ENCODE results near the gene ACTR8. TPM values are rescaled to one million over a fixed set of nuclear protein-coding genes. Genes with fewer than 3 reads are reported as not detected.

The ACTR8 gene
- total RNA-seq: 33.2 and 37.2 TPM in 2 replicates

GRCh38 chr3:53881691-53882593 lies at the start of gene ACTR8:
ACTR8 (minus strand) TSS chr3:53882152; CDS start chr3:53882101, 51 bp downstream.

GRCh38 chr3:53891497-53892285 lies 9.7 kb upstream of the ACTR8 start, which contains the start of gene SELENOK:
SELENOK (minus strand) TSS chr3:53891859.

GRCh38 chr3:53846134-53846850 lies 35.7 kb downstream of the ACTR8 start, which contains the start of the genes CHDH and IL17RB:
CHDH (minus strand) TSS chr3:53846419; CDS start chr3:53824008, 22,411 bp downstream.
IL17RB (plus strand) TSS chr3:53846568; CDS start chr3:53846589, 21 bp downstream.

Other genes with a start within 250 kb of the ACTR8 start
- 0.03 and 0.07 TPM in 2 replicates for gene CHDH, start 35.7 kb downstream of the ACTR8 start, total RNA-seq
- gene IL17RB, start 35.6 kb downstream of the ACTR8 start, total RNA-seq: under 0.01 TPM in 1 of 2 replicates, not detected in the other
- 12.7 and 14.5 TPM in 2 replicates for gene SELENOK, start 9.7 kb upstream of the ACTR8 start, total RNA-seq
- gene CACNA2D3, start 240.4 kb upstream of the ACTR8 start, total RNA-seq: 0.03 and 0.72 TPM in 2 replicates

Measured in smooth muscle cell of the pulmonary artery (primary cell).